Stimulated activated CD4-positive, alpha-beta T cell treated with anti-CD3 and anti-CD28 coated beads, Interleukin-2, amount 100 ng/mL, for 48 hours (primary cell): ENCODE measurements around the gene PTGIR.

Source experiments
- DNase-seq, 2 donors: peaks; one replicate each; pipeline ENCODE4 v3.0.0-alpha.2; 2020

PTGIR gene

DNA sequence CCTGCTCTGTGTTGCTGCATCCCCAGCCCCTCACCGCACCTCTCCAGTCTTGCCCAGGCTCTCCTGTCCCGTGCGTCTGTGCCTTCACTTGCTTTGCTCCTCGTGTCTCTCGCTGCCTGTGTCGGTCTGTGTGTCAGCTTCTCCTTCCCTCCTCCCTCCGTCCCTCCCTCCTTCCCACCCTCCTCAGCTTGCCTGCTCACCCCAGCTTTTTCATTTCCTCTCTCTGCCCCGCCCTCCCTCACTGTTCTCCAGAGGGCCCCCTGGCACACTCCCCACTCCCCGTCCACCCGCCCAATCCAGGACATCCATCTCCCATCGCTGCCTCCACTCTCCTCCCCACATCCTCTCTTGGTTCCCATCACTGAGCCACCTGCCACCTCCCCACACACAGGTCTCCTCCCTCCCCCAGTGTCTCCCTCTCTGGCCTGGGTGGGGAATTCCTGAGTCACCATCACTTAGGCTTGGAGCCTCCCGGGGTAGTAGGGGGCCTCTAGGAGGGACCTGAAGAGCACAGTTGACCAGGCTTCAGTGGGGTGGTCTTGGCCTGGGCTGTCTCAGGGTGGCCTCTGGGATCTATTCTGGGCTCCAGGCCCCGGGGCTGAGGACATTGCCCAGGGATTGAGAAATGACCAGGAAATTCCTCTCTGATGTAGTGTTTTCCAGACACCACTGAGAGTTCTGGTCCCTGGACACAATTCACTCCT, at the start of gene PTGIR:
PTGIR (minus strand) TSS at position 132 of the 704 bp plus-strand sequence. CDS start 864 bp downstream, outside the sequence.
- no peak for DNase-seq

GRCh38 chr19:46670813-46671212, 45.9 kb upstream of the PTGIR start:
- DNase-seq, result no peak

- no peak for DNase-seq
Observed at GRCh38 chr19:46668662-46669061, 43.8 kb upstream of the PTGIR start.

GRCh38 chr19:46665072-46665471, 40.2 kb upstream of the PTGIR start:
- DNase-seq, result no peak

DNA sequence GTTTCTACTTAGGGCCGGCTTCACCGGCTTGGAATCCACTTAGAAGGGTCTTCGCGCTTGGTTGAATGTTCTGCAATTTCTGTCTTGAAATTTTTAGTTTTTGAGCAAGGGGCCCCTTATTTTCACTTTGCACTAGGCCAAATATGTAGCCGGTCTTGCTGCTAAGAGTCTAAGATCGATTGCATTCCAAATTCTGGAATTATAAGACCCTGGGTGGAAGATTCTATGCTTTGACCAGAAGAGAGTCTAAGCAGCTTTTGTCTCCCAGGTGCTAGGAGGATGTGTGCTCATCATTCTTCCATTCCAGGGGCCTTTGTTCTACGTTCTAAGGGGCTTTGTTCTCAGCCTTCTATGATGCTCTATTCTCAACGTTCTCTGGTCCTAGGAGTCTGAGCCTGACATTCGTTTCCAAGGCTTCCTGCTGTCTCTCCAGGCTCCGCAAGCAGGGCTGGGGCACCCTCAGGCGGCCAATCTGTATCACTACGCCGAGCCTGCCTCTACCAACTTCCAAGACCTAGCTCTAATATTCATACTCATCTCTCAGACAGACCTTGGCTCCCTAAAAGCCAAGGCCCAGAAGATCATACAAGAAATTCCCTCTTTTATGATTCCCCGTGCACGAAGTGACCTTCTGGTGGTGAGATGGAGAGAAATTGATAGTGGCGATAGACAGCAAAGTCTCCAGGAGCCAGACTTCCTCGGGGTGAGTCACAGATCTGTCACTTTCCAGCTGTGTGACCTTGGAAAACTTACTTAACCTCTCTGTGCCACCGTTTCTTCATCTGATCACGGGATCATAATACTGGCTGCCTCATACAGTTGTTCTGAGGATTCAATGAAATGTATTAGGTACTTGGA, 37.1 kb upstream of the PTGIR start:
- DNase-seq, result peak; percentile 66 to 70

DNA sequence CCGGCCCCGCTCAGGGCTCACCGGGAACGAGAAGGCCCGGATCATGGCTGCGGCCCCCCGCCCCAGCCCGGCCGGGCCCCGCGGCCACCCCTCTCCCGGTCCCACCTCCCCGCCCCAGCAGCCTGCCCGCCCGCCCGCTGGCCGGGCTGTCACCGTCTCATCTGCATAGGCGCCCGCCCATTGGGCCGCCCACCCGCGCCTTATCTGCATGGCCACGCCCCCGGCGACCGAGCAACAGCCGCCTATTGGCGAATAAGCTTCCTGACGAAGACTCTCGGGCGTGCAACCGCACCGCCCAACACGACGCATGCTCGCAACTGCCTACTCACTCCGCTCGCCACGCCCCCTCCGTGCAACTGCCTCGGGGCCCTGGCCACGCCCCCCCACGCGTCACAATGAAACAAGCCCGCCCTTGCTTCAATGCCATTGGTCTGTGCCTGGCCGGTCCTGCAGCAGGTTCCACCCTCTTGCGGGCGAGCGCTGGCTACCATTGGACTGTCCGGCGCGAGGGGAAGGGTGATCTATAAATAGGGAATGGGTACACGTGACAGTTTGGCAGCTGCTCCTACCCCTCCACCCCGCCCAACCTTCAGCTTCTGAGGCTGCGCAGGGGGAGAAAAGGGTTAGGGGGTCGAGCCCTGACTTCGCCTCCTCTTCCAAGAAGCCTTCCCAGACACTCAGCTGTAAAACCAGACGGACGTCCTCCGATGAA, 36.3 kb upstream of the PTGIR start, which contains the start of gene DACT3:
DACT3 (minus strand) TSS at position 163 of the 712 bp plus-strand sequence; CDS start at position 45, 118 bp downstream.
- DNase-seq, result peak; percentile 100

- no peak for DNase-seq
Observed at GRCh38 chr19:46660551-46661019, 35.7 kb upstream of the PTGIR start.

- DNase-seq, result no peak
Observed at GRCh38 chr19:46660008-46660517, 35.2 kb upstream of the PTGIR start.

DNA sequence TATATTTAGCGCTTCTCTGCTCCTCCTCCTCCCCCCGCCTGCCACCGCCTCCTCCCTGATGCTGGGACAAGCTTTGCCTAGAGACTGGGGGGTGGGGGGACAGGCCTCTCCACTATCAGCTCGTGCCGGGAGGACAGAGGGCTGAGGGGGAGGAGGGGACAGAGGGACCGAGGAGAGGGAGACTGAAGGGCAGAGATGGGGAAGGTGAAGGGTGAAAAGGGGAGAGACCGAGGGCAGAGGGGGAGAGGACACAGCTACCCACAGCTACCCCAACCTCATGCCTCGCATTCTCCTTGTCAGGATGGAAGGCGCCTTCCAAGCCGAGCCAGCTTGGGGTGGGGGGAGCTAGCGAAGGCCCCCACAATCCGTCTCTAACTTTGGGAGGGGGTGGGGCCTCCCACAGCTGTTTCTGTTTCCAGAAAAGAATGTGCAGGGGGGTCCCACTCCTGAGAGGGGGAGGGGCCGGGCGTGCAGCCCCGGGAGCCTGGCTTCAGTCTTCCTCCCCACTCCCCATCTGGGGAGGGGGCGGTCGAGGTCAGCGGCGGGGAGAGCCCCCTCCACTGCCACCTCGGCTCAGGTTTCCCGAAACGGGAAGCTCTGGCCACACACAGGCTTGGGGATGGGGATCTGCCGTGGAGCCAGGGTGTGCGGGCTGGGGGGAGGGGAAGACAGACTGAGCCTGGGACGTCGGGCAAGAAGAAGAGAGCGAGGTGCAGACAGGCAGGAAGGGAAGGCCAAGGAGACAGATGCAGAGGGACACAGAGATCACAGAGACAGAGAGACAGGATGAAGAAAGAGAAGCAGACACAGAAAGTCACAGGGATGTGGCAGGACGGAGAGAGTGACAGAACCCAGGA, 34.5 kb upstream of the PTGIR start:
- DNase-seq, result no peak

- no peak for DNase-seq
Observed at GRCh38 chr19:46656541-46656940, 31.7 kb upstream of the PTGIR start.

GRCh38 chr19:46654621-46655152, 29.8 kb upstream of the PTGIR start:
- DNase-seq, result no peak

DNA sequence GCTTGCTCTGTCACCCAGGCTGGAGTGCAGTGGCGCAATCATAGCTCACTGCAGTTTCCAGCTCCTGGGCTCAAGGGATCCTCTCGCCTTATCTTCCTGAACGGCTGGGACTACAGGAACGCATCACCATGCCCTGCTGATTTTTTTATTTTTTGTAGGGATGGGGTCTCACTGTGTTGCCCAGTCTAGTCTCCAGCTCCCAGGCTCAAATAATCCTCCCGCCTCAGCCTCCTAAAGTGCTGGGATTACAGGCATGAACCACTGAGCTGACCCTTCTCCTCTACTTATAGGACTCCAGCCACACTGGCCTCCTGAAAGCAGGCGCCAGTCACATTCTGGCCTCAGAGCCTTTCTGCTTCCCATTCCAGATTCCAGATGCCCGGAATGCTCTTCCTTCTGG, 25.6 kb upstream of the PTGIR start:
- DNase-seq, result no peak

DNA sequence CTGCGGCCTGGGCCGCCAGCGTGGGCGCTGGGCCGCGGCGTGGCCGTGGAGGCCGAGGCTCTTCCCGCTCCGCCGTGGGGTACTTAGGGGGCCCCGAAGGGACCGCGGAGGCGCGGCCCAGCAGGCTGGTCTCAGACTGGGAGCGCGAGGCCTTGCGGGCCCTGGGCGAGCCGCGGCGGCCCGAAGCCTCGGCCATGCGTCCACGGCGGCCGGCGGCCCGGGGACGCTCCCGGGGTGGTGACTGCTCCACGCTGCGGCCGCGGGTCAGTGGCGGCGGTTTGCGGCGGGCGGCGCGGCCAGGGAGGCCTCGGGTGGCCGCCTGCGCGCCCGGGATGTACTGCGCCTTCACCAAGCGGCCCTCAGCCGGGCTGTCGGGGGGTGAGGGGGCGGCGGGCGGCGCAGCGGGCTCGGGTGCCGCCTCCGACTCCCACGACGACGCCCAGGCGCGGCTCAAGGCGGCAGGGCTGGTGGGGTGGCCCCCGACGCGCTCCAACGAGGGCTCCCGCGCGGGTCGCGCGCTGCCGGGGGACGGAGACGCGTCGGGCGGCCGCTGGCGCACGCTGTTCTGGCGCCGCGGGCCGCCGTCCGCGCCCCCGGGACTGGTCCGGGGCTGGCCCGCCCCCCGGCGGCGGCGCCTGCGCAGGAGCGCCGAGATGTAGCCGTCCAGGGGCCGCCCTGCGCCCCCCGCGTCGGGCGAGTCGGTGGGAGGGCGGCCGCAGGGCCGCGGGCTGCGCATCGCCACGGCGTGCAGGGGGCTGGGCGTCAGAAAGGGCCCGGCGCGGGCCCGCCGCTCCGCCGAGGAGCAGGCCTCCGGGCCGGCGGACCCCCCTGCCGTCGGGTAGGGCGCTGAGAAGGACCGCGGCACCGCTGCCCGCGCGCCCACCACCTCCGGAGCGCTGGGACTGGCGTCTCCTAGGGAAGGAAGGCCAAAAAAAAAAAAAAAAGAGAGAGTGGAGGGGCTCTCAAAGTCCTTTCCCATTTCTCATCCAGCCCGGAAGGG, 24.4 kb upstream of the PTGIR start:
- no peak for DNase-seq

- no peak for DNase-seq
Observed at GRCh38 chr19:46648060-46648960, 23.4 kb upstream of the PTGIR start.

DNA sequence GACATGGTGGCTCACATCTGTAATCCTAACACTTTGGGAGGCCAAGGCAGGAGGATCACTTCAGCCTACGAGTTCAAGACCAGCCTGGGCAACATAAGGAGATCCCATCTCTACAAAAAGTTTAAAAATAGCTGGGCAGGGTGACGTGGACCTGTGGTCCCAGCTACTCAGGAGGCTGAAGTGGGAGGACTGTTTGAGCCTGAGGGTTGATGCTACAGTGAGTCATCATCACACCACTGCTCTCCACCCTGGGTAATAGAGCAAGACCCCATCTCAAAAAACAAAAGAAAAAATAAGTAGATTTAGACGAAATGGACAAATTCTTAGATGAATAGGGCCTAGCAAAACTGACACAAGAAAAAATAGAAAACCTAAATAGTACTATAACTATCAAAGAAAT, 21.5 kb upstream of the PTGIR start:
- no peak for DNase-seq

- no peak for DNase-seq
Observed at GRCh38 chr19:46644720-46645119, 19.8 kb upstream of the PTGIR start.

DNA sequence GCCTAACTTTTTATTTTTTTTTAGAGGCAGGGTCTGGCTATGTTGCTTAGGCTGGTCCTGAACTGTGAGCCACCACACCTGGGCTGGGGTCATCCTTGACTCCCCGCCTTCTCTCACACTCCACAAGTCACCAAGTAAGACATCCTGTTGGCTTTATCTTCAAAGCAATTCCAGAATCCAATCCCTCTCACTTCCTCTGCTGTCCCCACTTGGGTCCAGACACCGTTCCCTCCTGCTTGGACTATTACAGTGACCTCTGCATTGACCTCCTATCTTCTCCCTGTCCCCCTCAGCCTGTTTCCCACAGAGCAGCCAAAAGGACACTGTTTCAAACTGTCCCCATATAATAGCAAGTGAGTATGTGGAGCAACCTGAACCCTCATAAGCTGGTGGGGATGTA, 15.8 kb upstream of the PTGIR start:
- DNase-seq, result no peak

DNA sequence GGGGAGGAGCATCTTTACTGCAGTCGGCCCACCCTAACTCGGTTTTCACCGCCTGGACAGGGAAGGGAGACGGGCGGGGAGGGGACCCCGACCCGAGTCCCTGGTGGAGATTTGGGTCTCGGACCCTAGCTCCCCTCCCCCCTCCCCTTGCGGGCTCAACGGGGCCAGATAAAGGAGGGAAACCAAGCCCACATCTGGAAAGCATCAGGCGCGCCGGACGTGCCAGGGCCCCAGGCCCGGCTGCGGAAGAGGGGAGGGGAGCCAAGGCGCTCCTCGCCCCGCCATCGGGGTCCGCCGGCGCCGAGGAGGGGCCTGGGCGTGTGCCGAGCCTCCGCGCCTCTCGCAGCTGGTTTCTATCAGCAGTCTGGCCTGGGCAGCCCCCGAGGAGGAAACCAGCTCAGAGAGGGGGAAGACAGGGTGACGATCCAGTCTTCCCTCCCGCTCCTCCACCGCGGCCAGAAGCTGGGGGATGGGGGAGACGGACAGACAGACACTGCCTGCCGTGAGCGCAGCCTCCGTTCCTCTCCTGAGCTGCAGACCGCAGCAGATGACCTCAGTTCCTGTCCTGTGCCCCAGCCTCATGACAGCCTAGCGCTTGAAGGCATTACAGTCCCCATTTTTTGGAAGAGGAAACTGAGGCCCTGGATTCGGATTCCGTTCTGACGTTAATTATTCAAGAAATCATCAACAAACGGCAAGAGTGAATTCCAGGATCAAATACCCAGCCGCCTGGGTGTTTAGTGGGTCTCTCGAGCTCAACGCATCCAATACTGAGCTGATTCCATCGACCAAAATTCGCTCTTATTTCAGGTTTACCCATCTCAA, 14.7 kb upstream of the PTGIR start:
- DNase-seq, result no peak
